ENCODE results near the gene GRN. TPM values are rescaled to one million over a fixed set of nuclear protein-coding genes. Genes with fewer than 3 reads are reported as not detected.
A peak's percentile ranks its signal among the peaks of the same experiment; 100 is the strongest.

Gene GRN
- 100 to 1,000 TPM in 4 of 8 experiments, 10 to 100 TPM in 4; 19.0 to 448 (median 77.5) TPM for total RNA-seq

DNA sequence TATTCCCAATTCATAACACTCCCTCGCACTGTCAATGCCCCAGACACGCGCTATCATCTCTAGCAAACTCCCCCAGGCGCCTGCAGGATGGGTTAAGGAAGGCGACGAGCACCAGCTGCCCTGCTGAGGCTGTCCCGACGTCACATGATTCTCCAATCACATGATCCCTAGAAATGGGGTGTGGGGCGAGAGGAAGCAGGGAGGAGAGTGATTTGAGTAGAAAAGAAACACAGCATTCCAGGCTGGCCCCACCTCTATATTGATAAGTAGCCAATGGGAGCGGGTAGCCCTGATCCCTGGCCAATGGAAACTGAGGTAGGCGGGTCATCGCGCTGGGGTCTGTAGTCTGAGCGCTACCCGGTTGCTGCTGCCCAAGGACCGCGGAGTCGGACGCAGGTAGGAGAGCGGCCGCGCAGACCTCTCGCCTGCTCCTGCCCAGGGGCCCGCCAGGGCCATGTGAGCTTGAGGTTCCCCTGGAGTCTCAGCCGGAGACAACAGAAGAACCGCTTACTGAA, at the start of gene GRN:
TSS of gene GRN (plus strand) at position 364 of the 515 bp plus-strand sequence. CDS start 3,863 bp downstream, outside the sequence.
- H3K4me1 ChIP-seq (replicated peaks in 1 of 2), result peaks cover 4 to 8% of the 10 kb centered on the region in 2 donors
- H3K27ac ChIP-seq, result peak within 1 kb of the TSS; percentile 10 to 44
- H3K4me3 ChIP-seq, result peak within 1 kb of the TSS; percentile 50 to 83 (median 62)
- in situ Hi-C loops (cut with MboI; ENCODE audit: low pct_unique_long_range_greater_than_20kb in 2 of 9, low sequenced_read_pairs in 9 of 9, unreplicated experiment in 9 of 9), result loop anchor here in 3 of 9 experiments (25.0 kb wide), 1 partner anchor 133 kb away; the partner anchor contains the start of gene UBTF (in 3 of the 3)
- 0 to 10% (median 1%) methylated on average over 2 to 9 of the region's 26 CpGs; no CpG with 5 or more reads in 6 of the 10 experiments for WGBS, 10 experiments
- ATAC-seq (replicated peaks in 6 of 8), result peak; percentile 93 to 99 (median 98)

DNA sequence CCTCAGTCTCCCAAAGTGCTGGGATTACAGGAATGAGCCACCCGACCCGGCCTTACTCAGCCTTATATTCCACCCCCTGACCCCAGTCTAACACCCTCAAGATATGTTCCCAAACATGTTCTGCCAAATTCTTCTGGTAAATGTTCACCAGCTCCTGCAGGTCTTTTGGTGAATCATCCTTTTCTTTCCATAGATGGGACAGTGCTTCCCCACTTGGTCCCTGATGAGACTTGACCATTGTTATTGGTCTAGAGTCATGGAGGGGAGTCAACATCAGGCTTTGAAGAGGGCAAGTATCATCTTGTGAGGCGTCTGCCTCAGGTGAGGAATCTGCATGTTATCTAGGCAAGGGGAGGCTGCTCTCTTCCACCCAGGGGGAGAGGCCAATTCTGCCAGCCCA, 47.1 kb upstream of the GRN start:
- Histone ChIP-seq H3K4me3 (no peak overlapping the region), H3K4me1 (replicated peaks in 1 of 2) (no peaks in the 10 kb centered on the region), H3K27ac (no peak overlapping the region)
- in situ Hi-C loops (cut with MboI; ENCODE audit: low pct_unique_long_range_greater_than_20kb in 2 of 9, low sequenced_read_pairs in 9 of 9, unreplicated experiment in 9 of 9), result no loop called here
- 21 to 69% (median 44%) methylated on average over 1 to 2 of the region's 3 CpGs; no CpG with 5 or more reads in 5 of the 10 experiments for WGBS, 10 experiments
- ATAC-seq (replicated peaks in 6 of 8), result no peak

DNA sequence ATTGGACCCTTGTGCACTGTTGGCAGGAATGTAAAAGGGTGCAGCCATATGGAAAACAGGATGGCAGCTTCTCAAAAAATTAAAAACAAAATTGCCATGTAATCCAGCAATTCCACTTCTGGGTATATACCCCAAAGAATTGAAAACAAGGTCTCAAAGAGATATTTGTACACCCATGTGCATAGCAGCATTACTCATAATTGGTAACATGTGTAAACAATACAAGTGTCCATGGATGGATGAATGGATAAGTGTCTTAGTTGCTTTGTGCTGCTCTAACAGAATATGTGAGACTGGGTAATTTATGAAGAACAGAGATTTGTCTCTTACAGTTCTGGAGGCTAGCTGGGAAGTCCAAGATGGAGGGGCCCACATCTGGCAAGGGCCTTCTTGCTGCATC, 40.5 kb upstream of the GRN start:
- peaks cover 5 to 10% of the 10 kb centered on the region in 2 donors for H3K4me1 ChIP-seq (replicated peaks in 1 of 2)
- H3K27ac ChIP-seq, result no peak overlapping the region
- H3K4me3 ChIP-seq, result no peak overlapping the region
- no peak for ATAC-seq (replicated peaks in 6 of 8)
- in situ Hi-C loops (cut with MboI; ENCODE audit: low pct_unique_long_range_greater_than_20kb in 2 of 9, low sequenced_read_pairs in 9 of 9, unreplicated experiment in 9 of 9), result loop anchor here in 1 of 9 experiments (10.0 kb wide), 1 partner anchor 80 kb away; no protein-coding TSS in a partner anchor

DNA sequence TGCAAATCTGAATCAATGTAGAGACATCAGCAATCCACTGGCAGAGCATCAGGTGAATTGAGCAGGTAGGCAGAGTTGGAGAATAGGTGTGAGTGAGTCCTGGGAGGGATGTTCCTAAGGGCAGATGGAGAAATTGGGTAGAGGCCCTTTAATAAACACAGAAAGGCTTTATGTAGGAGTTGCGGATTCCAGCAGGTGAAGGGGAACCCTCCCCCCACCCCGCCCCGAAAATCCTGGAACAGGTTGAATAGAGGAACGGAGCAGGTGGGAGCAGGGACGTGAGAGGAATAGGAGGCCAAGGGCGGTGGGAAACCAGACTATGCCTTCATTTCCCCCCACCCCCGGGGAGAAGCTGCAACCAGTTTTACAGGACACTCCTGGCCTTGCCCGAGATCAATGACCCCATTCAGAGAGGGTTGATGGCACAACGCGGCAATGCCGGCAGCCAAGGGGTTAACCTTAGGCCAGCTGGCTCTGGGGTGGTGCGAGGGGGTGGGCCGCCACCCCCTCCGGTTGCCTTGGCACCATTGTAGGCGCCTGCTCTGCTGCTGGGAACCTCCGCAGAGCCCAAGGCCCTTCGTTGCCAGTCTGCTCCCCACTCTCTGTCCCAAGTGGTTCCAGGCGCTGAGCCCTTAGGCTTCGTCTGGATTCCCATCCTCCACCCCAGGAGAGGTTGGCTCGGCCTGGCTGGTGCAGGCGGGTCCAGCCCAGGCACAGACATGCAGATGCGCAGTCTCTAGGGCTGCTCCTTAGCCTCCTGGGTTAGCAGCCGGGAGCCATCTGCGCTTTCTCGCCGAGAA, 37.5 kb upstream of the GRN start:
- peak; percentile 73 to 90 (median 80) for ATAC-seq (replicated peaks in 6 of 8)
- Histone ChIP-seq H3K27ac (peak overlapping the region; percentile 71 to 86), H3K4me3 (peak overlapping the region; percentile 40 to 60 (median 56)), H3K4me1 (replicated peaks in 1 of 2) (peaks cover 20 to 34% of the 10 kb centered on the region in 2 donors)
- 0 to 10% (median 0%) methylated on average over 1 to 5 of the region's 26 CpGs; no CpG with 5 or more reads in 4 of the 10 experiments for WGBS, 10 experiments
- in situ Hi-C loops (cut with MboI; ENCODE audit: low pct_unique_long_range_greater_than_20kb in 2 of 9, low sequenced_read_pairs in 9 of 9, unreplicated experiment in 9 of 9), result loop anchor here in 1 of 9 experiments (10.0 kb wide), 1 partner anchor 83 kb away; no protein-coding TSS in a partner anchor

DNA sequence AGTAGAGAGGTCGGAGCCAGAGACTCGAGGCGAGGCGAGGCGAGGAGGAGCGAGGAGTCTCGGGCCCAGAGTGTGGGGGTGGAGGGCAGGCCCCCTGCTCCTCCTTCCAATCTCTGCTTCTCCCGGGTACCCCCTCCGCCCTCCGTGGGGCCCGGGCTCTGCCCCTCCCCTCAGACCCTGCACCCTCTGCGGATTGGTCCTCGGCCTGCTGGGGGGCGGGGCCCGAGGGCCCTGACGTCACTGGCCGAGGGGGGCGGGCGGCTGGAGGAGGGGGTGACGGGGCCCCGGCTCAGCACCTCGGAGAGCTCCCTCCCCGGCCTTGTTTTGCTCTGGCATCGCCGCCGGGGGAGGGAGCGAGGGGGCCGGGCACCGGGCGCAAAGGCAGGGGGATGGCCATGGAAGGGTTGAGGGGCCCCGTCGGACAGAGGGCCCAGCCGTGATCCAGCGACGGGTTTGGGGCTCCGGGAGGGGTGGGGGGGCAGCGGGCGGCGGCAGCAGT, 36.7 kb upstream of the GRN start, which contains the start of gene RUNDC3A:
TSS of gene RUNDC3A (plus strand) at position 282 of the 499 bp plus-strand sequence. CDS start 232 bp downstream, outside the sequence.
- in situ Hi-C loops (cut with MboI; ENCODE audit: low pct_unique_long_range_greater_than_20kb in 2 of 9, low sequenced_read_pairs in 9 of 9, unreplicated experiment in 9 of 9), result loop anchor here in 1 of 9 experiments (10.0 kb wide), 1 partner anchor 84 kb away; no protein-coding TSS in a partner anchor
- WGBS, 10 experiments, result no CpG with 5 or more reads among the region's 39 CpGs
- Histone ChIP-seq H3K27ac (peak within 1 kb of the TSS; percentile 71 to 86), H3K4me1 (replicated peaks in 1 of 2) (peaks cover 20 to 34% of the 10 kb centered on the region in 2 donors), H3K4me3 (peak within 1 kb of the TSS; percentile 40 to 60 (median 56))
- ATAC-seq (replicated peaks in 6 of 8), result peak; percentile 88 to 94 (median 92)

DNA sequence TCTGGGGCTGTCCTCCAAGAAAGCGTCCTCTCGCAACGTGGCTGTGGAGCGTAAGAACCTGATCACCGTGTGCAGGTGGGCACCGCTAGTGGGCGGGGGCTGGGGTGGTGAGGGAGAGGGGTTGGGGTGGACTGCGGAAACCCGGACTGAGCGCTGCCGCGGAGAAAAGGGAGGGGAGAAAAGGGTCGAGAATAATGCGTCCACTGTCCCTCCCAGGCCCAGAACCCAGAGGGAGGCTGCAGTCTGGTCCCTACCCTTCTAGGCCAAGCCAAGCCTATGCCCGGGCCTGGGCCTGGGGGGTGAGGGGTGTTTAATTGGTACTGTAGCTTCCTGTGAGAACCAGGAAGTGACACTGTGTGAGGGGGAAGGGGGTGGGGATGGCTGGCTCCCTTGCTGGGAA, 36.2 kb upstream of the GRN start:
- H3K4me1 ChIP-seq (replicated peaks in 1 of 2), result peaks cover 20 to 34% of the 10 kb centered on the region in 2 donors
- peak overlapping the region; percentile 40 to 60 (median 56) for H3K4me3 ChIP-seq
- peak overlapping the region; percentile 52 to 86 for H3K27ac ChIP-seq
- peak in 6 of 8 experiments; percentile 3 to 26 (median 10) for ATAC-seq (replicated peaks in 6 of 8)
- in situ Hi-C loops (cut with MboI; ENCODE audit: low pct_unique_long_range_greater_than_20kb in 2 of 9, low sequenced_read_pairs in 9 of 9, unreplicated experiment in 9 of 9), result loop anchor here in 1 of 9 experiments (10.0 kb wide), 1 partner anchor 84 kb away; no protein-coding TSS in a partner anchor
- 0% methylated on average over 7 of the region's 15 CpGs; no CpG with 5 or more reads in 9 of the 10 experiments for WGBS, 10 experiments

DNA sequence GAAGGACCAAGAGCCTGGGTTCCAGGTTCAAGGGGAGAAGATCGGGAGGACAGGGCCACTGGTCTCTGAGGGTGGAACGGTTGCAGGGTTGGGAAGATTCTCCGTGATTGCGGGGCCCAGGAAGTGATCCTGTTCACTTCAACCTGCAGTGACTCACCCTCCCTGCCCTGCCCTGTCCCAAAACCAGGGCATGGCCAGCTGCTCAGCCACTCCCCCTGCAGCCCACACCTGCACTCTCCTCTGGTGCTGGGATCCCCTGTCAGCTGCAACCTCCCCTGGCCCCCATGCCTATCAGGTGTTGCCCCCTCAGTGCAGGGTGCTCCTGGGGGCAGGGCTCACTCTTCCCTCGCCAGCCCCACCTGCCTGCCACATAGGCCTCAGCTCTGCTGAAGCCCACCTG, 35.6 kb upstream of the GRN start:
- H3K27ac ChIP-seq, result peak overlapping the region in 1 of 2 donors; percentile 52
- 14 to 20% methylated on average over 1 of the region's 5 CpGs; no CpG with 5 or more reads in 8 of the 10 experiments for WGBS, 10 experiments

DNA sequence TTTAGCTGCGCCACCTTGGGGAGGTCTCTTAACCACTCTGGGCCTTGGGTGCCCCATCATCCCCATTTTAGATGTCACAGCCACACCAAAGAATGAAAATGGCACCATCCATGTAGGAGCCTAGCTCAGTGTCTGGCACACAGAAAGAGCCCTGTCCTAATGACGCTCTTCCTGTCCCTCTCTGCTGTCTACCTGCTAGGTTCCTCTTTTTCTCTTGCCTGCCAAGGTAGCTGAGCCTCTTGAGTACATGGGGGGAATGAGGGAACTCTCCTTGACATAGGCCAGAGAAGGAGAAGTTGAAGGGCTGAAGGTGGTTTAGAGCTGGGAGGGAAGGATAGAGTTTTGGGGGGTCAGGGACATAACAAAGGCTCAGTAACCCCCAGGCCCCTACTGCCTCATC, 34.9 kb upstream of the GRN start:
- WGBS, 10 experiments, result 38 to 67% (median 60%) methylated on average over 1 of the region's 2 CpGs; no CpG with 5 or more reads in 7 of the 10 experiments
- in situ Hi-C loops (cut with MboI; ENCODE audit: low pct_unique_long_range_greater_than_20kb in 2 of 9, low sequenced_read_pairs in 9 of 9, unreplicated experiment in 9 of 9), result loop anchor here in 1 of 9 experiments (10.0 kb wide), 1 partner anchor 85 kb away; no protein-coding TSS in a partner anchor
- Histone ChIP-seq H3K4me1 (replicated peaks in 1 of 2) (peaks cover 23 to 40% of the 10 kb centered on the region in 2 donors), H3K27ac (peak overlapping the region in 1 of 2 donors; percentile 49), H3K4me3 (peak overlapping the region in 4 of 5 donors; percentile 3 to 51 (median 12))
- no peak for ATAC-seq (replicated peaks in 6 of 8)

More for the DNA sequence above, 35.6 kb upstream of the GRN start:
- H3K4me1 ChIP-seq (replicated peaks in 1 of 2), result peaks cover 20 to 34% of the 10 kb centered on the region in 2 donors
- ATAC-seq (replicated peaks in 6 of 8), result no peak
- in situ Hi-C loops (cut with MboI; ENCODE audit: low pct_unique_long_range_greater_than_20kb in 2 of 9, low sequenced_read_pairs in 9 of 9, unreplicated experiment in 9 of 9), result loop anchor here in 1 of 9 experiments (10.0 kb wide), 1 partner anchor 85 kb away; no protein-coding TSS in a partner anchor
- H3K4me3 ChIP-seq, result peak overlapping the region; percentile 40 to 60 (median 56)

DNA sequence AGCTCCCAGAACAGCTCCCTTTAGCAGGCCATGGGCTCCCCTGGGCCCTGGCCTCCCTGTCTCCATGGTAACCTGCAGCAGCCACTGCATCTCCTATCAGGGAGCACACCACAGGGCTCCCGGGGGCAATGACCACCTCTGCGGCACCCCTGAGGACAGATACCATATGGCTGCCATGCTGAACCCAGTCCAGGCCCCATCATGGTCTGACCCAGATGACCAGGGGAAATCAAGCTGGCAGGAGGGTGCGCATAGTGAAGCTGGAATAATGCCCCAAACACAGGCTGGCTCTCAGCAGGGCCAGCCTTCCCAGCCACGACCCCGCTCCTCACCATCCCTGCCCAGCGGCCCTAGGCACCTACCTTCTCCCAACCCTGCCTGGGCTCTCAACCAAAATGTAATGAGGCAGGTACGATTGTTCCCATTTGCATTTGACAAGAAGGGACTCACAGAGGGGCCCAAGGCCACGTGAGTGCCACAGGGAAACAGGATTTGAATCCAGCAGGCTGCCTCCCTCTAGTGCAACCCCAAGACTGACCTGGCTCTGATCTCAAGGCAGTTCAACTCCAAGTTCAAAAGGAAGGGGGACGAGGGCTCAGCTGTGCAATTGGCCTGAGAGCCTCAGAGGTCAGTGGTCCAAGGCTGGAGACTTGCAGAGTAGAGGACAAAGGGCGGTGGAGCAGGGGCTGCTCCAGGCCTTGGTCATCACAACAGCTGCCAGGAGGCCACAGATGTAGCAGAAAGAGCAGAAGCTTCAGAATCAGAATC, 34.3 kb upstream of the GRN start:
- H3K4me3 ChIP-seq, result peak overlapping the region in 3 of 5 donors; percentile 3 to 51 (median 10)
- peaks cover 27 to 46% of the 10 kb centered on the region in 2 donors for H3K4me1 ChIP-seq (replicated peaks in 1 of 2)
- in situ Hi-C loops (cut with MboI; ENCODE audit: low pct_unique_long_range_greater_than_20kb in 2 of 9, low sequenced_read_pairs in 9 of 9, unreplicated experiment in 9 of 9), result loop anchor here in 1 of 9 experiments (10.0 kb wide), 1 partner anchor 86 kb away; no protein-coding TSS in a partner anchor
- H3K27ac ChIP-seq, result no peak overlapping the region
- WGBS, 10 experiments, result 0 to 100% (median 0%) methylated on average over 1 to 3 of the region's 10 CpGs; no CpG with 5 or more reads in 3 of the 10 experiments
- peak in 1 of 8 experiments; percentile 5 for ATAC-seq (replicated peaks in 6 of 8)

DNA sequence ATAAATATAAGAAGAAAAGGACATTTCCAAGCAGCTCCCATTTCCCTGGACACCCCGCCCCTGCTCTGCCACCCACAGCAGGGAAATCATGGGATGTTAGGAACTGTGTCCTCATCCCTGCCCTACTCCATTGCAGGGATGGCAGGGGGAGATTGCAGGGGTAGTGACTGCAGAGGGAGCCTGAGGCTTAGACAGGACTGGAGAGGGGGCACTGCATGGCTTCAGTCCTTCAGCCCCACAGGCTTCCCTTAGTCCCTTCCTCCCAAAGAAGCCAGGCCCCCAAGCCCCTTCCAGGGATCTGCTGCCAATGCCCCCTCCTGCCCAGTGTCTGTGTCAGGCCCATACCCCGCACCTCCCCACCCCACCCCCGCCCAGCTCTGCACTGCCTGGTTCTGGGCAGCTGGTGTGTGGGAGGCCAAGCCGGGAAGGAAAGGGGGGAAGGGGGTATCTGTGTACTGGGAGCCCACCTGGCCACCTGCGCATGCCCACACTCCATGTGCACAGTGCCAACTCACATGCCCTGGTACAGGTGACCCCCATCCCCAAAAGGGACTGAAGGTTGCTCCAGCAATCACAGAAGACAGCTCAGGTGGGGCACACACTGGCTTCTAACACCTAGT, 33.4 kb upstream of the GRN start:
- H3K27ac ChIP-seq, result no peak overlapping the region
- no peak overlapping the region for H3K4me3 ChIP-seq
- H3K4me1 ChIP-seq (replicated peaks in 1 of 2), result peaks cover 30 to 47% of the 10 kb centered on the region in 2 donors
- 75% methylated on average over 1 of the region's 5 CpGs; no CpG with 5 or more reads in 9 of the 10 experiments for WGBS, 10 experiments
- in situ Hi-C loops (cut with MboI; ENCODE audit: low pct_unique_long_range_greater_than_20kb in 2 of 9, low sequenced_read_pairs in 9 of 9, unreplicated experiment in 9 of 9), result loop anchor here in 1 of 9 experiments (10.0 kb wide), 1 partner anchor 87 kb away; no protein-coding TSS in a partner anchor
- no peak for ATAC-seq (replicated peaks in 6 of 8)

DNA sequence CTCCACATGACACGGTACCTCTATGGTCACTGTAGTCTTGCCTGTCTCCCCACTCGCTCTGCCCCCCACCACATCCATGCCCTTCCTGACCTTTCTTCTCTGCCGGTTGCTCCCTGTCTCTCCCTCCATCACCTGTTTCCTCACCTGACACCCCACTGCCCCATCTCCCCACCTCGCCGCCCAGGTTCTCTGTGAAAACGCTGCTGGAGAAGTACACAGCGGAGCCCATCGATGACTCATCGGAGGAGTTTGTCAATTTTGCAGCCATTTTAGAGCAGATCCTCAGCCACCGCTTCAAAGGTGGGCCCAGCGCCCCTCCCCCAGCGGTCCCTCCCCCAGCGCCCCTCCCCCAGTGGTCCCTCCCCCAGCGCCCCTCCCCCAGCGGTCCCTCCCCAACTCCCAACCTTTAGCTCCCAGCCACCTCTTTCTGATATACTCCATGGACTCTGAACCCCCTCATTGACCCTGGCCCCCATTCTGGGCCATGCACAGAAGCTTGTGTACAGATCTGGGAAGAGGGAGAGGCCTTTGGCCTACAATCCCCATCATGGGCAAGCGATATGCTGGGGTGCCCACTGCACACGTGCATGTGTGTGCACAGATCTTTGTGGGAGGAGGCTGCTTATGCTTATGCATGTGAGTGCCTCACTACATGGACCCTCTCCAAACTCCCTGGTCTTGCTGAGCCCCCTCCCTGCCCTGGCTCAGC, 32.6 kb upstream of the GRN start:
- Histone ChIP-seq H3K4me1 (replicated peaks in 1 of 2) (peaks cover 26 to 39% of the 10 kb centered on the region in 2 donors), H3K27ac (no peak overlapping the region), H3K4me3 (no peak overlapping the region)
- ATAC-seq (replicated peaks in 6 of 8), result no peak
- in situ Hi-C loops (cut with MboI; ENCODE audit: low pct_unique_long_range_greater_than_20kb in 2 of 9, low sequenced_read_pairs in 9 of 9, unreplicated experiment in 9 of 9), result loop anchor here in 1 of 9 experiments (10.0 kb wide), 1 partner anchor 88 kb away; no protein-coding TSS in a partner anchor
- 32 to 100% (median 77%) methylated on average over 1 to 6 of the region's 17 CpGs; no CpG with 5 or more reads in 4 of the 10 experiments for WGBS, 10 experiments
